Upper lobe of right lung (tissue), 1 donor: Measurements from ENCODE around the gene OR6N1. TPM values are rescaled to one million over a fixed set of nuclear protein-coding genes. Genes with fewer than 3 reads are reported as not detected.

Experiments
- ATAC-seq: fragments of 200-7000 bp; cut with Tn5 transposase; one replicate; pipeline ENCODE4 v1.9.1; 2020; ENCODE audit warnings: mild to moderate bottlenecking, moderate library complexity
- DNase-seq: peaks from one replicate; pipeline ENCODE4 v3.0.0-alpha.2; 2020
- H3K27ac ChIP-seq: fragments of 200-600 bp; one replicate; pipeline ENCODE4 v1.8.0; 2022
- H3K27me3 ChIP-seq: fragments of 200-600 bp; one replicate; pipeline ENCODE4 v1.8.0; 2022; ENCODE audit warnings: mild to moderate bottlenecking
- H3K36me3 ChIP-seq: fragments of 200-600 bp; one replicate; pipeline ENCODE4 v1.8.0; 2022
- H3K4me1 ChIP-seq: fragments of 200-600 bp; one replicate; pipeline ENCODE4 v1.8.0; 2022
- H3K4me3 ChIP-seq: fragments of 200-600 bp; one replicate; pipeline ENCODE4 v1.8.0; 2022; ENCODE audit warnings: mild to moderate bottlenecking
- H3K9me3 ChIP-seq: fragments of 200-600 bp; one replicate; pipeline ENCODE4 v1.8.0; 2022
- CTCF ChIP-seq: fragments of 200-600 bp; IDR thresholded peaks from one replicate; pipeline ENCODE4 v1.8.0; 2022; ENCODE audit warnings: antibody characterized with exemption
- intact Hi-C: fragments of 100-400 bp; cut with DNase I; formaldehyde crosslinking; loops from one replicate; pipeline ENCODE4 v1.11.0; 2022
- total RNA-seq: library from RNA; stranded (reverse); fragmentation: NEBNext Ultra II Directional; extraction: Animal tissue kit (Norgen Biotek cat#: 25700); gene quantifications from one replicate; pipeline ENCODE4 v1.2.1, GENCODE V29; 2021
- donor health status: DM: no; HTN: yes; CAD: no; lungs with severe emphysema.

OR6N1 gene
- total RNA-seq, 1 donor from 2014 or later, result 2.3 TPM

GRCh38 chr1:158732524-158732923, 39.5 kb downstream of the OR6N1 start:
- no peaks in the 10 kb centered on the region for H3K9me3 ChIP-seq
- H3K27ac ChIP-seq, result no peak overlapping the region
- no peak for DNase-seq
- no peak for TF ChIP-seq CTCF
- intact Hi-C loops, result no loop called here
- H3K27me3 ChIP-seq, result no peaks in the 10 kb centered on the region
- H3K36me3 ChIP-seq, result no peaks in the 10 kb centered on the region
- no peak overlapping the region for H3K4me3 ChIP-seq
- no peak for ATAC-seq
- H3K4me1 ChIP-seq, result no peaks in the 10 kb centered on the region

- ATAC-seq (no peak), DNase-seq (no peak)
- no peaks in the 10 kb centered on the region for H3K36me3 ChIP-seq
- no peaks in the 10 kb centered on the region for H3K4me1 ChIP-seq
- no peak for TF ChIP-seq CTCF
- H3K9me3 ChIP-seq, result no peaks in the 10 kb centered on the region
- H3K4me3 ChIP-seq, result no peak overlapping the region
- H3K27me3 ChIP-seq, result no peaks in the 10 kb centered on the region
- intact Hi-C loops, result no loop called here
- H3K27ac ChIP-seq, result no peak overlapping the region
Measured at GRCh38 chr1:158731707-158732106, 40.3 kb downstream of the OR6N1 start.

GRCh38 chr1:158730453-158730852, 41.5 kb downstream of the OR6N1 start:
- no peak for ATAC-seq
- no peak for DNase-seq
- no peaks in the 10 kb centered on the region for H3K9me3 ChIP-seq
- no peaks in the 10 kb centered on the region for H3K27me3 ChIP-seq
- H3K27ac ChIP-seq, result no peak overlapping the region
- H3K36me3 ChIP-seq, result no peaks in the 10 kb centered on the region
- intact Hi-C loops, result no loop called here
- H3K4me3 ChIP-seq, result no peak overlapping the region
- TF ChIP-seq CTCF, result no peak
- no peaks in the 10 kb centered on the region for H3K4me1 ChIP-seq

- TF ChIP-seq CTCF, result no peak
Measured at GRCh38 chr1:158728510-158729225, 43.3 kb downstream of the OR6N1 start.

GRCh38 chr1:158724442-158724841, 47.6 kb downstream of the OR6N1 start:
- intact Hi-C loops, result no loop called here
- Histone ChIP-seq H3K4me3 (no peak overlapping the region), H3K27me3 (no peaks in the 10 kb centered on the region), H3K36me3 (no peaks in the 10 kb centered on the region), H3K4me1 (no peaks in the 10 kb centered on the region), H3K9me3 (no peaks in the 10 kb centered on the region), H3K27ac (no peak overlapping the region)
- no peak for TF ChIP-seq CTCF
- ATAC-seq, result no peak
- no peak for DNase-seq

More at GRCh38 chr1:158728510-158729225, 43.3 kb downstream of the OR6N1 start:
- Histone ChIP-seq H3K4me3 (no peak overlapping the region), H3K27ac (no peak overlapping the region), H3K4me1 (no peaks in the 10 kb centered on the region), H3K27me3 (no peaks in the 10 kb centered on the region), H3K36me3 (no peaks in the 10 kb centered on the region), H3K9me3 (no peaks in the 10 kb centered on the region)
- ATAC-seq, result no peak
- intact Hi-C loops, result no loop called here
- DNase-seq, result no peak

GRCh38 chr1:158720620-158721019, 51.4 kb downstream of the OR6N1 start, which contains the start of gene OR6K3:
TSS of gene OR6K3 (minus strand) at chr1:158720720. CDS start at chr1:158718115, 2,605 bp downstream.
- no peak for TF ChIP-seq CTCF

More at GRCh38 chr1:158720620-158721019, 51.4 kb downstream of the OR6N1 start, which contains the start of gene OR6K3:
- no peak for DNase-seq
- no peak for ATAC-seq
- no peaks in the 10 kb centered on the region for H3K27me3 ChIP-seq
- no peaks in the 10 kb centered on the region for H3K4me1 ChIP-seq
- no peak within 1 kb of the TSS for H3K27ac ChIP-seq
- intact Hi-C loops, result no loop called here
- H3K4me3 ChIP-seq, result no peak within 1 kb of the TSS
- H3K36me3 ChIP-seq, result no peaks in the 10 kb centered on the region
- H3K9me3 ChIP-seq, result no peaks in the 10 kb centered on the region
